ENCODE measurements around the gene CCDC183.
"Not testable (repeated sequence)": the region's sequence is repeated elsewhere in the genome, so short reads cannot be mapped to it uniquely, and the experiment has no call there.

CCDC183 gene

GRCh38 chr9:136765041-136765440 lies 31.1 kb upstream of the CCDC183 start:
- no peak for TF ChIP-seq CTCF (IDR thresholded peaks at IDR 0.05; ENCODE audit: control insufficient read depth, extremely low read depth, insufficient read depth)
- no peak overlapping the region for H3K4me3 ChIP-seq (ENCODE audit: low read depth, low read length)
- no peak for DNase-seq (ENCODE audit: low read depth)

- not testable (repeated sequence) for DNase-seq (ENCODE audit: low read depth); H3K4me3 ChIP-seq (ENCODE audit: low read depth, low read length)
Measured at GRCh38 chr9:136765745-136766409, 30.3 kb upstream of the CCDC183 start.

- not testable (repeated sequence) for DNase-seq (ENCODE audit: low read depth); H3K4me3 ChIP-seq (ENCODE audit: low read depth, low read length)
- TF ChIP-seq CTCF (IDR thresholded peaks at IDR 0.05; ENCODE audit: control insufficient read depth, extremely low read depth, insufficient read depth), result peak; percentile 16; the same call in 1 of the 2 replicates
Measured at GRCh38 chr9:136766410-136767120, 29.6 kb upstream of the CCDC183 start.

- no peak for DNase-seq (ENCODE audit: low read depth)
- H3K4me3 ChIP-seq (ENCODE audit: low read depth, low read length), result peak overlapping the region; percentile 26; the same call in 1 of the 2 replicates
- peak; percentile 93 for TF ChIP-seq CTCF (IDR thresholded peaks at IDR 0.05; ENCODE audit: control insufficient read depth, extremely low read depth, insufficient read depth)
Measured at GRCh38 chr9:136769710-136770191, 26.4 kb upstream of the CCDC183 start.

GRCh38 chr9:136771907-136772415 lies 24.2 kb upstream of the CCDC183 start:
- DNase-seq (ENCODE audit: low read depth), result no peak
- H3K4me3 ChIP-seq (ENCODE audit: low read depth, low read length), result no peak overlapping the region
- no peak for TF ChIP-seq CTCF (IDR thresholded peaks at IDR 0.05; ENCODE audit: control insufficient read depth, extremely low read depth, insufficient read depth)

GRCh38 chr9:136773386-136774044 lies 22.6 kb upstream of the CCDC183 start:
- H3K4me3 ChIP-seq (ENCODE audit: low read depth, low read length), result no peak overlapping the region
- DNase-seq (ENCODE audit: low read depth), result no peak
- no peak for TF ChIP-seq CTCF (IDR thresholded peaks at IDR 0.05; ENCODE audit: control insufficient read depth, extremely low read depth, insufficient read depth)
